Body of pancreas (tissue), 4 donors: ENCODE measurements around the gene CPB1.

Source experiments
- POLR2A ChIP-seq, 3 donors: fragments of 450-650 bp; IDR thresholded peaks; one replicate each; pipeline ENCODE4 v1.6.1; 2016; ENCODE audit warnings: antibody characterized with exemption in 3 of 3, mild to moderate bottlenecking in 2 of 3
- TF ChIP-seq, protein P1 (sequence below), 7 experiments: fragments of 450-650 bp in 4 of 7; fragments of 200-600 bp in 3 of 7; sonication (generic) in 3 of 7; IDR thresholded peaks; one replicate each; pipeline ENCODE4 v1.5.1; 2016 to 2019; ENCODE audit warnings: antibody characterized with exemption in 7 of 7

DNA sequence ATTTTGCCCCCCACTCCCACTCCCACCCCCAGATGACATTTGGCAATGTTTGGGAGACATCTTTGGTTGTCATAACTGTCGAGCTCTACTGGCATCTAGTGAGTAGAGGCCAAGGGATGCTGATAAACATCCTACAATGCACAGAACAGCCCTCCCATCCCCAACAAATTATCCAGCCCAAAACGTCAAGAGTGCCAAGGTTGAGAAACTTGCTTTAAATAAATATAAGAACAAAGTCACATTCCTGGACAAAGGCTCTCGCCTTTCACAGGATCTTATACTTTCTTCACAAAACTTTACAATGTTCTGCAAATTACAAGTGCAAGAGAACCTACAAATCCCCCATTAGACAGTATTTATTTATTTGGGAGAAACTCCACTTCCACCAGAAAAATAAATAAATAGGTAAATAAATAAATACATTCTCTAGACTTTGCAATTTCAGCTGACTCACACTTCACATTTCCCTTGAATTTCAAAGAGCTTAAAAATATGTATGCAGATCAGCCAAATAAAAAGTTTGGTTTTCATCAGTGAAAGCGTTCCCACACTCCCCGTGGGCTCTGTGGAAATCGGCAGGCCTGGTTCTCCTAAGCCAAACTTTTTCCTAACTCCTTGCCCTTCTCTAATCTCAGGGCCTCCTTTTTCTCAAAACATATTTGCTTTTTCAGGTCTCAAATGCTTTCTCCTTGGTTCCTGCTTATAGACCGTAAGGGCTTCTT is 24.8 kb downstream of the CPB1 start:
- TF ChIP-seq, protein P1, sequence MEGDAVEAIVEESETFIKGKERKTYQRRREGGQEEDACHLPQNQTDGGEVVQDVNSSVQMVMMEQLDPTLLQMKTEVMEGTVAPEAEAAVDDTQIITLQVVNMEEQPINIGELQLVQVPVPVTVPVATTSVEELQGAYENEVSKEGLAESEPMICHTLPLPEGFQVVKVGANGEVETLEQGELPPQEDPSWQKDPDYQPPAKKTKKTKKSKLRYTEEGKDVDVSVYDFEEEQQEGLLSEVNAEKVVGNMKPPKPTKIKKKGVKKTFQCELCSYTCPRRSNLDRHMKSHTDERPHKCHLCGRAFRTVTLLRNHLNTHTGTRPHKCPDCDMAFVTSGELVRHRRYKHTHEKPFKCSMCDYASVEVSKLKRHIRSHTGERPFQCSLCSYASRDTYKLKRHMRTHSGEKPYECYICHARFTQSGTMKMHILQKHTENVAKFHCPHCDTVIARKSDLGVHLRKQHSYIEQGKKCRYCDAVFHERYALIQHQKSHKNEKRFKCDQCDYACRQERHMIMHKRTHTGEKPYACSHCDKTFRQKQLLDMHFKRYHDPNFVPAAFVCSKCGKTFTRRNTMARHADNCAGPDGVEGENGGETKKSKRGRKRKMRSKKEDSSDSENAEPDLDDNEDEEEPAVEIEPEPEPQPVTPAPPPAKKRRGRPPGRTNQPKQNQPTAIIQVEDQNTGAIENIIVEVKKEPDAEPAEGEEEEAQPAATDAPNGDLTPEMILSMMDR (IDR thresholded peaks at IDR 0.05) = no peak
- TF ChIP-seq POLR2A (IDR thresholded peaks at IDR 0.05) = peak in 1 of 3 donors; percentile 30
